ENCODE measurements around the gene HLA-E.
"Not testable (repeated sequence)": the region's sequence is repeated elsewhere in the genome, so short reads cannot be mapped to it uniquely, and the experiment has no call there.

HLA-E gene

GRCh38 chr6:30526444-30526843, 37.1 kb downstream of the HLA-E start:
- peaks cover 24% of the 10 kb centered on the region for H3K4me1 ChIP-seq (ENCODE audit: low read length)
- H3K79me2 ChIP-seq (ENCODE audit: low read length); H3K36me3 ChIP-seq (replicated peaks; ENCODE audit: low read depth, low read length); H2AFZ ChIP-seq (ENCODE audit: low read depth, low read length); H3K27me3 ChIP-seq (ENCODE audit: low read depth, low read length); H3K4me2 ChIP-seq (ENCODE audit: low read length); H3K27ac ChIP-seq (ENCODE audit: low read length); H3K4me3 ChIP-seq (ENCODE audit: low read length); H3K9ac ChIP-seq (ENCODE audit: low read length); H3K9me3 ChIP-seq (ENCODE audit: insufficient read depth, low read length); H4K20me1 ChIP-seq (ENCODE audit: insufficient read depth, low read length): not testable (repeated sequence)

- H3K4me1 ChIP-seq (ENCODE audit: low read length): peaks cover 30% of the 10 kb centered on the region
Measured at GRCh38 chr6:30529349-30529875, 40.1 kb downstream of the HLA-E start.

GRCh38 chr6:30530014-30530413, 40.7 kb downstream of the HLA-E start:
- no peaks in the 10 kb centered on the region for H3K79me2 ChIP-seq (ENCODE audit: low read length)
- H3K4me3 ChIP-seq (ENCODE audit: low read length): no peak overlapping the region
- no peaks in the 10 kb centered on the region for H3K9me3 ChIP-seq (ENCODE audit: insufficient read depth, low read length)
- peaks cover 30% of the 10 kb centered on the region for H3K4me1 ChIP-seq (ENCODE audit: low read length)
- TF ChIP-seq EZH2phosphoT487 (IDR thresholded peaks at IDR 0.05; ENCODE audit: low read depth) (no peak), CTCF (IDR thresholded peaks at IDR 0.05; ENCODE audit: low read depth, low read length) (no peak)
- no peak overlapping the region for H2AFZ ChIP-seq (ENCODE audit: low read depth, low read length)
- H3K36me3 ChIP-seq (replicated peaks; ENCODE audit: low read depth, low read length): no peaks in the 10 kb centered on the region
- H4K20me1 ChIP-seq (ENCODE audit: insufficient read depth, low read length): no peaks in the 10 kb centered on the region
- no peaks in the 10 kb centered on the region for H3K27me3 ChIP-seq (ENCODE audit: low read depth, low read length)
- H3K27ac ChIP-seq (ENCODE audit: low read length): 0 out of 2 replicates have a peak overlapping the region, but pooled peaks have one; percentile 20
- no peak overlapping the region for H3K9ac ChIP-seq (ENCODE audit: low read length)
- H3K4me2 ChIP-seq (ENCODE audit: low read length): peak overlapping the region; percentile 27; the same call in 1 of the 2 replicates

More at GRCh38 chr6:30529349-30529875, 40.1 kb downstream of the HLA-E start:
- H3K36me3 ChIP-seq (replicated peaks; ENCODE audit: low read depth, low read length); H3K79me2 ChIP-seq (ENCODE audit: low read length); H3K4me3 ChIP-seq (ENCODE audit: low read length); H4K20me1 ChIP-seq (ENCODE audit: insufficient read depth, low read length); H3K9ac ChIP-seq (ENCODE audit: low read length); H2AFZ ChIP-seq (ENCODE audit: low read depth, low read length); H3K27me3 ChIP-seq (ENCODE audit: low read depth, low read length); H3K9me3 ChIP-seq (ENCODE audit: insufficient read depth, low read length): not testable (repeated sequence)
- peak overlapping the region; percentile 20; the same call in 1 of the 2 replicates for H3K27ac ChIP-seq (ENCODE audit: low read length)
- H3K4me2 ChIP-seq (ENCODE audit: low read length): peak overlapping the region; percentile 27

GRCh38 chr6:30533460-30534294, 44.4 kb downstream of the HLA-E start:
- H2AFZ ChIP-seq (ENCODE audit: low read depth, low read length): peak overlapping the region; percentile 92
- TF ChIP-seq CTCF (IDR thresholded peaks at IDR 0.05; ENCODE audit: low read depth, low read length): no peak
- TF ChIP-seq EZH2phosphoT487 (IDR thresholded peaks at IDR 0.05; ENCODE audit: low read depth): no peak
- no peaks in the 10 kb centered on the region for H3K27me3 ChIP-seq (ENCODE audit: low read depth, low read length)
- H3K79me2 ChIP-seq (ENCODE audit: low read length): no peaks in the 10 kb centered on the region
- H4K20me1 ChIP-seq (ENCODE audit: insufficient read depth, low read length): no peaks in the 10 kb centered on the region
- no peaks in the 10 kb centered on the region for H3K36me3 ChIP-seq (replicated peaks; ENCODE audit: low read depth, low read length)
- peaks cover 28% of the 10 kb centered on the region for H3K4me1 ChIP-seq (ENCODE audit: low read length)
- H3K9ac ChIP-seq (ENCODE audit: low read length): peak overlapping the region; percentile 35
- peak overlapping the region; percentile 67 for H3K4me3 ChIP-seq (ENCODE audit: low read length)
- H3K27ac ChIP-seq (ENCODE audit: low read length): no peak overlapping the region
- H3K4me2 ChIP-seq (ENCODE audit: low read length): peak overlapping the region; percentile 82
- no peaks in the 10 kb centered on the region for H3K9me3 ChIP-seq (ENCODE audit: insufficient read depth, low read length)

- Histone ChIP-seq H3K9me3 (ENCODE audit: insufficient read depth, low read length) (no peaks in the 10 kb centered on the region), H3K27ac (ENCODE audit: low read length) (no peak overlapping the region), H3K27me3 (ENCODE audit: low read depth, low read length) (no peaks in the 10 kb centered on the region), H3K79me2 (ENCODE audit: low read length) (no peaks in the 10 kb centered on the region), H3K4me1 (ENCODE audit: low read length) (peaks cover 19% of the 10 kb centered on the region), H3K4me3 (ENCODE audit: low read length) (no peak overlapping the region), H3K9ac (ENCODE audit: low read length) (no peak overlapping the region), H3K4me2 (ENCODE audit: low read length) (peak overlapping the region; percentile 12; the same call in 1 of the 2 replicates), H2AFZ (ENCODE audit: low read depth, low read length) (no peak overlapping the region), H4K20me1 (ENCODE audit: insufficient read depth, low read length) (no peaks in the 10 kb centered on the region), H3K36me3 (replicated peaks; ENCODE audit: low read depth, low read length) (no peaks in the 10 kb centered on the region)
- TF ChIP-seq EZH2phosphoT487 (IDR thresholded peaks at IDR 0.05; ENCODE audit: low read depth): no peak
- no peak for TF ChIP-seq CTCF (IDR thresholded peaks at IDR 0.05; ENCODE audit: low read depth, low read length)
Measured at GRCh38 chr6:30537931-30538330, 48.6 kb downstream of the HLA-E start.
